ENCODE measurements around the gene TENT4A.

DNA sequence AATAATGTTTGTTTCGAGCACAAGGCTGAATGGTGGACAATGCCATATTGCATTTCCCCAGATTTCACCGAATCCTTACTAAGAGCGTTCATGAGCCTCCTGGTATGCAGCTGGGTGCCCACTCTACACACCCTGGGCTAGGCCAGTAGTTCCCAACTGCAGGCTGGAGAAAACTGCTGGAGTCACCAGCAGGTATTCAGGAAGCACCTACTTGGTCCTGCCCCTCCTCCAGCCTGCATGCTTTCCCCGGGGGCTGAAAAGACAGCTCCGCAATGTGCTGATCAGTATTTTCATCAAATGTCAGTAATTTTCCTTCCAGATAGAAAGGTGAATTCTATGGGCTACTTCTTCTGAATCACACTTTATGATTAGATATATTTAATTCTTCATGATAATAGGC is 45.6 kb upstream of the TENT4A start:
- TF ChIP-seq, protein P1, sequence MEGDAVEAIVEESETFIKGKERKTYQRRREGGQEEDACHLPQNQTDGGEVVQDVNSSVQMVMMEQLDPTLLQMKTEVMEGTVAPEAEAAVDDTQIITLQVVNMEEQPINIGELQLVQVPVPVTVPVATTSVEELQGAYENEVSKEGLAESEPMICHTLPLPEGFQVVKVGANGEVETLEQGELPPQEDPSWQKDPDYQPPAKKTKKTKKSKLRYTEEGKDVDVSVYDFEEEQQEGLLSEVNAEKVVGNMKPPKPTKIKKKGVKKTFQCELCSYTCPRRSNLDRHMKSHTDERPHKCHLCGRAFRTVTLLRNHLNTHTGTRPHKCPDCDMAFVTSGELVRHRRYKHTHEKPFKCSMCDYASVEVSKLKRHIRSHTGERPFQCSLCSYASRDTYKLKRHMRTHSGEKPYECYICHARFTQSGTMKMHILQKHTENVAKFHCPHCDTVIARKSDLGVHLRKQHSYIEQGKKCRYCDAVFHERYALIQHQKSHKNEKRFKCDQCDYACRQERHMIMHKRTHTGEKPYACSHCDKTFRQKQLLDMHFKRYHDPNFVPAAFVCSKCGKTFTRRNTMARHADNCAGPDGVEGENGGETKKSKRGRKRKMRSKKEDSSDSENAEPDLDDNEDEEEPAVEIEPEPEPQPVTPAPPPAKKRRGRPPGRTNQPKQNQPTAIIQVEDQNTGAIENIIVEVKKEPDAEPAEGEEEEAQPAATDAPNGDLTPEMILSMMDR (conservative IDR thresholded peaks at IDR 0.05 in 1 of 2, IDR thresholded peaks at IDR 0.05 in 1 of 2; ENCODE audit: extremely low read depth in 1 of 2, insufficient read depth in 1 of 2, low read depth in 1 of 2, low read length in 2 of 2), result no peak
- no peak for TF ChIP-seq EZH2 (IDR thresholded peaks at IDR 0.05; ENCODE audit: borderline replicate concordance, low read length)

Data from mammary epithelial cell (primary cell).